NCI-H524 (cell line): ENCODE measurements around the gene KLK14.

ENCODE experiments used
- DNase-seq, 2 experiments: peaks; one replicate each; lab custom pipeline; 2025; lab: John Stamatoyannopoulos, UW

KLK14 gene

GRCh38 chr19:51082611-51083010, at the start of gene KLK14:
KLK14 (minus strand) TSS chr19:51082887; CDS start chr19:51082614, 273 bp downstream.
- no peak for DNase-seq

- peak; percentile 28 to 56 for DNase-seq
These were observed 49.3 kb upstream of the KLK14 start for GRCh38 chr19:51131780-51132680.

DNA sequence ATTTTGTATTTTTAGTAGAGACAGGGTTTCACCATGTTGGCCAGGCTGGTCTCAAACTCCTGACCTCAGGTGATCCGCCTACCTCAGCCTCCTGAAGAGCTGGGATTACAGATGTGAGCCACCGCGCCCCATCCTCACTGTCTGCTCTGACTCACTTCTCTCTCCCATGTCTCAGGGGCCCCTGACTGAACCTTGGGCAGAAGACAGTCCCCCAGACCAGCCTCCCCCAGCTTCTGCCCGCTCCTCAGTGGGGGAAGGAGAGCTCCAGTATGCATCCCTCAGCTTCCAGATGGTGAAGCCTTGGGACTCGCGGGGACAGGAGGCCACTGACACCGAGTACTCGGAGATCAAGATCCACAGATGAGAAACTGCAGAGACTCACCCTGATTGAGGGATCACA, 47.0 kb upstream of the KLK14 start:
- DNase-seq: no peak

DNA sequence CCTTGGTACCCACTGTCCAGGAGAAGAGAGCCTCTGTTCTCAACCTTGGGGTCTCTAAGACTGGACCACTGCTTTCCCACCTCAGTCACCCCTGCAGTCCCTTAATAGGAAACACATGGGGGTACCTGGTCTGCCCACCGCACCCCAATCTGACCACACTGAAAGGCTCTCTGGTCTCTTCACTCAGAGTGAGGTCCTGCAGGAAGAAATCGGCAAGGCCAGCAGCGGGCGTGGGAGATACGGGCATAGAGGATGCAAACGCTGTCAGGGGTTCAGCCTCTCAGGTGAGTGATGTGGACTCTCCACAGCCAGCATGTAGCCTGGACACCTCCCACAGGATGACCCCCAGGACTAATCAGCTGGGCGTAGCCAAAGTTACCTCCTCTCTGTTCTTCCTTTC, 45.5 kb upstream of the KLK14 start:
- DNase-seq: no peak

DNA sequence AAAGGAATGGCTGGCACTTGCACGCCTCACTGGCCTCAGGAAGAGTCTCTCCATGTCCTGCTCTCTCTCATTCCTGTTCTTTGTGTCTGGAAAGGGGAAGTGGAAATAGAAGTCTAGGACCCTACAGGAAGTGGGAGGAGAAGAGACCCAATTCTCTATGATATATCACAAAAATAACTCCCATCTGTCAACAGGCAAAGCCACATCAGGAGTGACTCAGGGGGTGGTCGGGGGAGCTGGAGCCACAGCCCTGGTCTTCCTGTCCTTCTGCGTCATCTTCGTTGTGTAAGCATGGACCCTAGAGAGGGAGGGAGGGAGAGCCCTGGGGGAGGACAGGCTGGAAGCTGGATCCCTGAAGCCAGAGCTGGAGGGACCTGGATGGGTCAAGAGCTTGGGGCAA, 45.1 kb upstream of the KLK14 start:
- no peak for DNase-seq

DNA sequence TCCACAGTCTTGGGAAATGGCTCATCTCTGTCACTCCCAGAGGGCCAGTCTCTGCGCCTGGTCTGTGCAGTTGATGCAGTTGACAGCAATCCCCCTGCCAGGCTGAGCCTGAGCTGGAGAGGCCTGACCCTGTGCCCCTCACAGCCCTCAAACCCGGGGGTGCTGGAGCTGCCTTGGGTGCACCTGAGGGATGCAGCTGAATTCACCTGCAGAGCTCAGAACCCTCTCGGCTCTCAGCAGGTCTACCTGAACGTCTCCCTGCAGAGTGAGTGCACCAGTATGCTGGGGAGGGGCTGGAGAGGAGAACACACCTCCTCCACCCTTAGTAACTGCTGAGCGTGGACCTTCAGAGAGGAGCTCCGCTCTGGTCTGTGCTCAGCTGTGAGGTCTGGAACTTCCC, 44.3 kb upstream of the KLK14 start:
- DNase-seq: no peak

GRCh38 chr19:51125421-51126075, 42.9 kb upstream of the KLK14 start:
- no peak for DNase-seq

DNA sequence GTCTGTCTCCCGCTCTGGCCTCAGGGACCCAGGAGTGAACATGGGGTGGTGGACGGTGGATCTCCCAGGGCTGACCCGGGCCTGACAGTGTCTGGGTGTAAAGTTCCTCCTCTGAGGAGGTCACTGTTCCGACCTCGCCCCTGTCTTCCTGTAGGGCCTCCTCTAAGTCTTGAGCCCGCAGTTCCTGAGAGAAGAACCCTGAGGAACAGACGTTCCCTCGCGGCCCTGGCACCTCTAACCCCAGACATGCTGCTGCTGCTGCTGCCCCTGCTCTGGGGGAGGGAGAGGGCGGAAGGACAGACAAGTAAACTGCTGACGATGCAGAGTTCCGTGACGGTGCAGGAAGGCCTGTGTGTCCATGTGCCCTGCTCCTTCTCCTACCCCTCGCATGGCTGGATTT, 42.0 kb upstream of the KLK14 start, which contains the start of gene SIGLEC9:
TSS of gene SIGLEC9 (plus strand) at position 178 of the 400 bp plus-strand sequence. CDS start at position 247, 69 bp downstream.
- DNase-seq: no peak

- DNase-seq: no peak
These were observed 41.5 kb upstream of the KLK14 start for GRCh38 chr19:51124216-51124615.

GRCh38 chr19:51123802-51124201, 41.1 kb upstream of the KLK14 start:
- DNase-seq: no peak

DNA sequence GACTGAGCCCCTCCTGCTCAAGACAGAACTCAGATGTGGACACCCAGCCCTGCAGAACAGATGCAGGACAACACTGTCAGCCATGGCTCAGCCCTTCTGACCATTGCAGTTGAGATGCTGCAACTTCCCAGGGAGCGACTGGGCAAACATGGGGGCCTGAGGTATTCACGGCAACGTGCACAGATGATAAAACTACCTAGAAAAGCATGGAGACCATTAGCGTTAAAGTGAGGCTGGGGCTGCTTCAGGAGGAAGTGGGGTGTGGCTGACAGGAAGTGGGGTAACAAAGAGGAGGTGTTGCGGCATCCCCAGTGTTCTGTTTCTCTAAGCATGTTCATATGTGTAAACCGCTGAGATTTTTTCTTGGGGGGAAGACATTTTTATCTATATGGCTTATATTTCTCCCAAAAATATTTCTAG, 40.7 kb upstream of the KLK14 start:
- no peak for DNase-seq

- DNase-seq: no peak
These were observed 39.7 kb upstream of the KLK14 start for GRCh38 chr19:51122112-51122981.

- DNase-seq: no peak
These were observed 38.6 kb upstream of the KLK14 start for GRCh38 chr19:51121257-51121656.

DNA sequence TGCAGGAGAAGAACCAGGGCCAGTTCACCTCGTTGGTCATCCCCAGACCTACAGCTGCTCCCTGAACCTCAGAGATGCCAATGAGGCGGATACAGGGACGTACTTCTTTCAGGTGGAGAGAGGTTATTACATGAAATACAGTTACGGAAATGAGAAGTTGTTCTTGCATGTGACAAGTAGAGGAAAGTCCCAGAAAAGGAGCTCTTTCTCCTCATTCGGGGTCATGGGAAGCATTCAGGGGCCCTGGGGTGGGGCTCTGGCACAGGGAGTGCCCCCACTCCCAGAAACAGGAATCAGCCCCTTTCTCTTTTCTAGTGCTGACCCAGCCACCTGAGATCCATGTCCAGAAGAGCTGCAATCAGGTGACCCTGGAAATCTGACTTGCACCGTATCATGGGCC, 37.5 kb upstream of the KLK14 start:
- no peak for DNase-seq

DNA sequence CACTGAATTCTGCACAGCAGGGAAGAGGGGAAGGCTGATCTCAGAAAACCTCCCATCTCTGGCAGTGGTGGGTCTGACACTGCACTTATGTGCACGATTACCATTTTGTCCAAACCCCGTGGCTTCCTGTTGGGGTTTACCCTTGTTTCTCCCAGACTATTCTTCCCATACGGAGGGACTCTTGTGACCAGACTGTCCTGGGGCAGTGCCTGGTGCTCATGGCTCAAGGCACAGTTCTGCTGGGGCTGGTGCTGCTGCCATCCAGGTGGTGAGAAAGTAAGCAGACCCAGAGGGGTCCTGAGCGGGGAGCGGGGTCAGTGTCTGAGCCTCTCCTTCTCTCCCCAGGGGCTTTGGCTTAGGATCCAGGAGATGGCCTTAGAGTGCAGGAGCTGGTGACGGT, 36.9 kb upstream of the KLK14 start:
- DNase-seq: no peak

DNA sequence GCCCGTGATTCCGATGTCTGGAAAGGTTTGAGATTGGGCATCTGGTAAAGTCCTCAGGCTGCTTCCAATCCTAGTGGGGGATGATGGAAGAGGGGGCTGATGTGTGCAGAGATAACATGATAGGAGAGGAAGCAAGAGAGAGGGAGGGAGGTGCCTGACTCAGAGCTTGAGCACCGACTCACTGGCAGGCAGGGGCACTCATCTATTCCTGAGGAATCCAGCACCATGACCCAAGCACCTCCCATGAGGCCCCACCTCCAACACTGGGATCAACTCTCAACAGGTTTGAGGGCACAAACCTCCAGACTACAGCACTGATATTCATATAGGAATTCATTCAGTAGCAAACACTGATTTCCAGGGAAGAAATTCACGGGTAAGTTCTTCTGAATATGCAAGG, 36.4 kb upstream of the KLK14 start:
- no peak for DNase-seq

GRCh38 chr19:51116736-51117286, 34.1 kb upstream of the KLK14 start:
- DNase-seq: no peak

- no peak for DNase-seq
These were observed 31.5 kb upstream of the KLK14 start for GRCh38 chr19:51114087-51114729.

DNA sequence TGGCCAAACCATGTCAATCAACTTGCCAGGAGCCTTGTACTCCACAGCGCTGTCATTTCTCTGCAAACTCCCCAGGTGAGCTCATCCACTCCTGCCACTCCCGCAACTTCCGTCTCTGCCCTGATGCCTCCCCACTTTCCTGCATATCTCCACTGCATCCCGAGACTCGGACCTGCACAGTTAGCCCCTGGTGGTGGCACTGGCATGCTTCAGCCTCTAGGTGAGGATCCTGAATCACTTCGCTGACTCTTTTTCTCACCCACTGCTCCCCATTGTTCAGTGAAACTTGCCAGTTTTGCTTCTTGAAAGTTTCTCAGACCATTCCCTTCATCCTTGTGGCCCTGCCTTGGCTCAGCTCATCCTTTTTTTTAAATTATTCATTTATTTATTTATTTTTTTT, 28.9 kb upstream of the KLK14 start:
- DNase-seq: no peak

DNA sequence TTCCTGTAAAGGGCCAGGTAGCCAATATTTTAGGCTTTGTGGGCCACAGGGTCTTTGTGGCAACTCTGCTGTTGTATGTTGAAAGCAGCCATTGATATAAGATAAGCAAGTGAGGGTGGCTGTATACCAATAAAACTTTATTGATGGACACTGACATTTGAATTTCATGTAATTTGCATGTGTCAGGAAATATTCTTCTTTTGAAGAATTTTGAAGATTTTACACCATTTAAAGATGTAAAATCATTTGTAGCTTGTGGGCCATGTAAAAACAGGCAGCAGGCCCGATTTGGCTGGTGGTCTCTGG, 27.9 kb upstream of the KLK14 start:
- no peak for DNase-seq

DNA sequence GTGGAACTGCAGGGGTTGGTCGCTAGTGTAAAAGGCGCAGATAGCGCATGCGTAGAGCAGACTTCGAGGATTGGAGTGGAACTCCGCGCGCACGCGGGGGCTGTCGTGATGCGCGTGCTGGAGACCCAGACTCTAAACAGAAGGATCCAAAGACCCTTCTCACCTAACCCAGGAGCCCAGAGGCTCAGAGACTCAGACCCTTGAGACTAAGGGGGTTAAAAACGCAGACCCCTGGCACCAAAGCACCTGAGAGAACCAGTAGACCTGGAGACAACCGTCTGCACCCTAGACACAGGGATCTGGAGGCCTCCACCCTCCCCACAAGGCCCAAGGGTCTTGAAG, 26.1 kb upstream of the KLK14 start:
- DNase-seq: no peak
